GM21576 (cell line): ENCODE measurements around the gene CCDC127.

Experiments
- ATAC-seq: cut with Tn5 transposase; IDR thresholded peaks from one replicate; pipeline ENCODE4 v1.9.1; 2021; ENCODE audit warnings: mild to moderate bottlenecking, moderate library complexity; ENCODE audit not compliant: unreplicated experiment

Gene CCDC127

GRCh38 chr5:160921-161802 lies 56.8 kb downstream of the CCDC127 start:
- ATAC-seq = no peak

DNA sequence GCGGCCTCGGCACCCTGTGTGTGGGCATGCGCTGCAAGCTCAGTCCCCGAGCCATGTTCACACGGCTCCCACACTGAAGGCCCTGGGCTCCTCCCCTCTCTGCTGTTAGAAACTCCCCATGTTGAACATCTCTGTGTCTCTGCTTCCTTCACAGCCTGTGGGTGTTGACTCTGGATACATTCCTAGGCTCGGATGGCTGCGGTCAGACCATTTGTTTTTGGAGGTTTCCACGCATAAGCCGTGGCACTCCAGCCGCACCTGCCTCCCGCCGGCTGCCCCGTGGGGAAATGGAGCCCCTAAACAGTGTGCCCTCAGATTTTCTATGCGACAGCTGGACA lies 57.8 kb downstream of the CCDC127 start:
- ATAC-seq = no peak

- no peak for ATAC-seq
Measured at GRCh38 chr5:159448-160172, 58.3 kb downstream of the CCDC127 start.

DNA sequence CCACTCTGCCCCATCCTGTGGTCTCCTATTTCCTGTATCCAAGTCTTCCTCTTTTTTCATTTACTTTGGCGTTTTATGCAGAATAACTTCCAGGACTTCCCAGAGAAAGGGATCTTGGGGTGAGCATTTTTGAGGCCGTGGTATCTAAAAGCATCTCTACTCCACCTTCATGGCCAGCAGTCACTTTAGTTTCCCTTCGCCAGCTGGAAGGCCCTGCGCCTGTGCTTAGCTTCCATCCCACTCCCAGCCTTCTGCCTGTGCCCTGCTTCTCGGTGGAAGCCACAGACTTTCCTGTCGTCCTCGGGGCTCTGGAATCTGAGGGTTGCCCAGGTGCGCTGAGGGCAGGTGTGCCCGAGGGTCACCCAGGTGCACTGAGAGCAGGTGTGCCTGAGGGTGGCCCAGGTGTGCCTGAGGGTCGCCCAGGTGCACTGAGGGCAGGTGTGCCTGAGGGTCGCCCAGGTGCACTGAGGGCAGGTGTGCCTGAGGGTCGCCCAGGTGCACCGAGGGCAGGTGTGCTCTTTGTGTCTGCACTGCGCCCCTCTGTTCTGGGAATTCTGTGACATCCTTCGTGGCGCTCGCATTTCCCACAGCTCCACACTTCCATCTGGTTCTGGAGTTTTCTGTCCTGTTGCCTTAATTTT lies 59.0 kb downstream of the CCDC127 start:
- no peak for ATAC-seq

- ATAC-seq = no peak
Measured at GRCh38 chr5:157801-158200, 60.2 kb downstream of the CCDC127 start.

DNA sequence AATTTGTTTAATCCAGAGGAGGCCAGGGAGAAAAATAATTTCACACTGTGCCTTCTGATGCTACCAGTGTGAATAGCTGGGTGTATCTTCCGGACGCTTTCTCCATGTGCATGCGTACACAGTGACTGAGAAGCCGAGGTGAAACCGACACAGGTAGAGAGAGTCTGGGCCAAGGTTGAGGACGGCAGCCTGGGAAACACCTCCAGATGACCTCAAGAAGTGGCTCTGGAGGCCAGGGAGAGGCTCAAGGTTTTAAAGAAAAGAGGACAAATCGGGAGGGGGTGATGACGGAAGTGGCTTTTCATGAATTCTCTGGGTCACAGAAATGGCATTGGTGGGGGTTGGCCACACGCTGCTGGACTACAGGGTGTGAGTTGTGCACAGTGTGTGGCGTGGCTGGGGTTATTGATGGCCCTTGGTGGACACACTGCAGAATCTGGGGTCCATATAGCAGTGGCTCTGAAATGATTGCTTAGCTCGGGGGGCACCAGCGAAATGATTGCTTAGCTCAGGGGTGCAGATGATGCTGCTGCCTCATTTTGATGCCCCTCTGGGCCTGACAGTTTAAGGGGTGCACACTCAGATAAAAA lies 60.7 kb downstream of the CCDC127 start:
- no peak for ATAC-seq

DNA sequence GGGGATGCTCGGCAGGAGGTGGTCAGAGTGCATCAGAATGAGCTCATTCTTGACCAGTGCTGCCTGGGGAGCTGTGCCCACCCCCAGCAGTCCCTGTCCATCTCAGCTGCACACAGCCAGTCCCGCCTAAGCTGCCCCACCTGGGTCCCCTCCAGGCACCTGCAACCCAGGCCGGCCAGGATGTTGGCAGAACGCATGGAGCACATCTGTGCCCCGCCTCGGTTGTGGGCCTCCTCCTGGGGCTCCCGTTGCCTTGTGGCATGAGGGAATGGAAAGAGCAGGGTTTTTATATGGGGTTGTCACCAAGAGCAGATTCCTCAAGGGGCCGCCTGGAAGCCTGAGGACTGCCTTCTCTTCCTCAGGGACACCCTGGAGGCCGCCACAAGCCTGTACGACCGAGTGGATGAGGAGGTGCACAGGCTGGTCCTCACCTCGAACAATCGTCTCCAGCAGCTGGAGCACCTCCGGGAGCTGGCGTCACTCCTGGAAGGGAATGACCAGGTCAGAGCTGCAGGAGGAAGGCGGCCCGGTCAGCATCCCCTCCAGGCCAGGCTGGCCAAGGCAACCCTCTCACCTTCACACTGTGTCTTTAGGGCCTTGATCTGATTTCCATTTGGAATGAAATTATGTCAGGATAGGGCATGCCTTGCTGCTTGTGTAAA lies 61.4 kb downstream of the CCDC127 start:
- ATAC-seq = no peak

GRCh38 chr5:155651-156410 lies 62.1 kb downstream of the CCDC127 start:
- no peak for ATAC-seq

DNA sequence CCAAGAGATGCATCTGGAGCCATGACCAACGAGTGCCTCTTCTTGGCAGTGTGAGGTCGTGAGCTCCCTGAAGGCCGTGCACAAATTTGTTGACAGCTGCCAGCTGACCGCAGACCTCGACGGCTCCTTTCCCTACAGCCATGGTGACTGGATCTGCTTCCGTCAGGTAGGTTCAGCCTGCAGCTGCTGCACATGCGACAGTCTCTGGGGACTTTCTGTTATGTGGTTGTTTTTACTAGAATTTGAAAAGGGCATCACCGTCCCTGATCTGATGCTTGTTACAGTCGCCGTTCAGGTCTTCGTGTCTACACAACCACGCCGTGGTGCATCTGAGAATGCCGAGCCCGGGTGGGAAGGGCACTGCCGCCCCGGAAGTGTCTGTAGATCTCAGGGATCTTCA lies 63.1 kb downstream of the CCDC127 start:
- no peak for ATAC-seq

GRCh38 chr5:154236-154635 lies 63.7 kb downstream of the CCDC127 start:
- no peak for ATAC-seq

DNA sequence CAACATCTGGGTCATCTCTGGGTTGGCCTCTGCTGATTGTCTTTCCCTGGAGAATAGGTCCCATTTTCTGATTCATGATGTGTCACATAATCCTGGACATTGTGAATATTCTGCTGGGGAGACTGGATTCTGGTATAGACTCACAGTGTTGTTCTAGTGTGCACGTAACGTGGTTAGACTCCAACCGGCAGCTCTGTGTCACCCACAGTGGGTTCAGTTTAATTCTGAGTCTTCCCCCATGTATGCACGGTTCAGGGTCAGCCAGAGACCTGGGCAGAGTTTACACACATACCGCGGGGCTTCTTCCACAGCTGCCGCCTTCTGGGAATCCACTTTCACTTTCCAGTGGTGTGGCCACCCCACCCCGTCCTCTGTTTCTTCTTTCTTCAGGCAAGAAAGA lies 64.7 kb downstream of the CCDC127 start:
- no peak for ATAC-seq

GRCh38 chr5:152077-152476 lies 65.9 kb downstream of the CCDC127 start:
- no peak for ATAC-seq

- no peak for ATAC-seq
Measured at GRCh38 chr5:150746-151145, 67.2 kb downstream of the CCDC127 start.

DNA sequence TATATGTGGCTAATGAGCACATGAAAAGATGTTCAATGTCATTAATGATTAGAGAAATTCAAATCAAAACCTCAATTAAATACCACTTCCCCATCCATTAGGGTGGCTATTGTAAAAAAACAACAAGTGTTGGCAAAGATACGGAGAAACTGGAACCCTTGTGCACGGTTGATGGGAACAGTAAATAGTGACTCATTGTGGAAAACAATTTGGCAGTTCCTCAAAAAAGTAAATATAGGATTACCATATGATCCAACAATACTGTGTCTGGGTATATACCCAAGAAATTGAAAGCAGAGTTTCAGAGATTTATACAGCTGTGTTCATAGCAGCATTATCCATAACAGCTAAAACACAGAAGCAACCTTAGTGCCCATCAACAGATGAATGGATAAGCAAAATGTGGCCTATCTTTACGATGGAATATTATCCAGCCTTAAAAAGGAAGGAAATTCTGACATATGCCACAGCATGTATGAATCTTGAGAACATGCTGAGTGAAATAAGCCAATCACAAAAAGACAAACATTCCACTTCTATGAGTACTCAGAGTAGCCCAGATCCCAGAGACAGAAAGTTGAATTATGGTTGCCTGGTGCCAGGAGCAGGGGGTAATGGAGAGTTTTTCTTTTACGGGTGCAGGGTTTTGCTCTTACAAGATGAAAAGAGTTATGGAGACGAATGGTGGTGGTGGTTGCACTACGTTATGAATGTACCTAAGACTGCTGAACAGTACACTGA lies 68.0 kb downstream of the CCDC127 start:
- ATAC-seq = no peak

- no peak for ATAC-seq
Measured at GRCh38 chr5:147751-148150, 70.2 kb downstream of the CCDC127 start.
